GM18505 (cell line): ENCODE results near the gene SMIM22.

ENCODE experiments used
- ATAC-seq: cut with Tn5 transposase; IDR thresholded peaks from one replicate; pipeline ENCODE4 v1.9.1; 2021; ENCODE audit not compliant: unreplicated experiment
- POLR2A ChIP-seq: IDR thresholded peaks from 4 replicates; pipeline ENCODE4 v1.6.1; 2011; ENCODE audit warnings: borderline replicate concordance; ENCODE audit not compliant: insufficient read depth, insufficient read length; ENCODE audit errors: extremely low read depth

SMIM22 gene

DNA sequence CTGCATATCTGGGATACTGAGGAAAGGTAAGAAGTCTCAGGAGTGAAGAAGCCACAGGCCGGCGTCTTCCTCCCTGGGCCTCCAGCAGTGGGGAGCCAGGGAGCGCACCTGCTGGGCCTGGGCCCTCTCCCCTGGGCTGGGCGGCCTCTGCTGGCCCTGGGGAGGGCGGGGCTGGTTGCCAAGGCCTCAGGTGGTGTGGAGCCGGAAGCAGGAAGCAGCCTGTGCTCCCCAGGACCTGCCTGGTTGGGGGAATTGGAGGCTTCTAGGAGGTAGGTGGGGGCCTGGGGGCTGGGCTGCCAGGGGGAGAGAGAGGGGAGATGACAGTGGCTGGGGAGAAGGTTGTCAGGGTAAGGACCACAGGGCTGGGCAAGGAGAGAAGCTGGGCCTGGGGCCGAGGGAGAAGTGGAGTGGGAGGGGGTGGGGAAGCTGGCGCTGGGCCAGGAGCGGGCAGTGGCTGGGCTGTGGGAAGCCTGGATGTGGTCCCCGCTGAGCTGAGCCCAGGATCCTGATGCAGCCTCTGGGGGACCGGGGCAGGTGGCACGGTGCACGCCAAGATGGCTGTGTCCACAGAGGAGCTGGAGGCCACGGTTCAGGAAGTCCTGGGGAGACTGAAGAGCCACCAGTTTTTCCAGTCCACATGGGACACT lies at the start of gene SMIM22:
Gene SMIM22, plus strand, starts transcription at position 189 of the 647 bp plus-strand sequence. Its CDS starts 366 bp downstream, at position 555.
- no peak for TF ChIP-seq POLR2A
- no peak for ATAC-seq

GRCh38 chr16:4746215-4746614 lies 49.0 kb upstream of the SMIM22 start:
- ATAC-seq: no peak
- no peak for TF ChIP-seq POLR2A

- ATAC-seq: no peak
- TF ChIP-seq POLR2A: no peak
These were observed 48.1 kb upstream of the SMIM22 start for GRCh38 chr16:4746991-4747574.

DNA sequence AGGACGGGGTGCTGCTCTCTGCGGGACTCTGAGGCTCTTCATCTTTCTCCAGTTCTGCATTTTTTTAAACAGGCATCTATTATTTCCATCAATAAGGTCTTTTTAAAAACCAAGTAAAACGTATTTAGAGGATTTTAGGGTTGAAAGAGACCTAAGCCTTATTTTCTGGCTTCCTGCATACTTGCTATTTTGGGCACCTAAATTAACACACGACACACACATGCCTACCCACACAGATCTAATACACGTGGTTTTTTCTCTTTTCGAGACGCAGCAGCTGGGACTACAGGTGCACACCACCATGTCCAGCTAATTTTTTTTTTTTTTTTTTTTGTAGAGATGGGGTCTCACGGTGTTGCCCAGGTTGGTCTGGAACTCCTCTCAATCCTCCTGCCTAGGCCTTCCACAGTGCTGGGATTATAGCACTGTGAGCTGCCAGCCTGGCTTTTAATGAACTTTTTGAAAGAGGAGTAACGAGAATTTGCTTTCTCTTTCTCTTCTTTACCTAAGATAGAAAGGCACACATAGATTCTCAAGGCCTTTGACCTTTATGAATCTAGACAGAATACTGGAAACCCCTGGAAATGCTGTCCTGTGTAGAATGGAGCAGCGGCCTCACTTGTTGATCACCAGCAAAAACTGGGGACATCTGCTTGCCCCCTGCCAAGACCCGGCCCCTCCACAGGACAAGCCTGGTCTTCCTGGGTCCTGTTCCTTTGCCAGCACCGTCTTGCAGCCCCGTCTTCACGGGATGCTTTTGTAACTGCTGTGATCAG lies 47.1 kb upstream of the SMIM22 start:
- no peak for ATAC-seq
- TF ChIP-seq POLR2A: no peak

DNA sequence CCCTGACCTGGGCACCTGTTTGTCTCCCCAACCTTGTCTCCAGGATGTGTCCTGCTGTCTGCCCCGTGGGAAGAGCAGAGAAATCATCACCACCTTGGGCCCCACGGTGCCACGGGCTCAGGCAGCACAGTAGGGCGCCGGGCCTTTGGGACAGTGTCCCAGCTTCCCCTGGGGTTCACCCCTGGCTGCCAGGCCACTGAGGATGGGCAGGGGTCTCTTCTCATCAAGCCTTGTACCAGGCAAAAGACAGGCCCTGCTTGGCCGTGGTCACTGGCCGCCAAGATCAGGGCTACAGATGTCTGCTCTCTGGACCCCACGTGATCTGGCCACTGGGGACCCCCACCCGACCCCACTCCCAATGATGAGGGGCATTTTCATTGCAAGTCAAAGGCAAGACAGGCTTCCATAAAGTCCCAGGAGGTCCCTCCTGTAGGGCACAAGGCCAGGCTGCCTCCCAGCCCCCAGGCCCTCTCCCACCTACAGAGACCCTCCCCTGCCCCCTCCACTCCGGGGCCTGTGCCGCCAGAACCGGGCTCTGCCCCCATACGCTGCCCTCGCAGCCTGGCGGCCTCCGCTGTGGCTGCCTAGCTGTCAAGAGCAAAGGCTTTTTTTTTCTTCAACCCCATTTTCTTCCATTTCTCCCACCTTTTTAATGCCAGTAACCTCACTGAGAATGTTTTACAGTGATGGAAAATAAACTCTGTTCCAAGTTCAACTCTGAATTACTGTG lies 46.3 kb upstream of the SMIM22 start:
- ATAC-seq: no peak
- no peak for TF ChIP-seq POLR2A

GRCh38 chr16:4749700-4750257 lies 45.4 kb upstream of the SMIM22 start:
- TF ChIP-seq POLR2A: no peak
- ATAC-seq: peak; percentile 45

DNA sequence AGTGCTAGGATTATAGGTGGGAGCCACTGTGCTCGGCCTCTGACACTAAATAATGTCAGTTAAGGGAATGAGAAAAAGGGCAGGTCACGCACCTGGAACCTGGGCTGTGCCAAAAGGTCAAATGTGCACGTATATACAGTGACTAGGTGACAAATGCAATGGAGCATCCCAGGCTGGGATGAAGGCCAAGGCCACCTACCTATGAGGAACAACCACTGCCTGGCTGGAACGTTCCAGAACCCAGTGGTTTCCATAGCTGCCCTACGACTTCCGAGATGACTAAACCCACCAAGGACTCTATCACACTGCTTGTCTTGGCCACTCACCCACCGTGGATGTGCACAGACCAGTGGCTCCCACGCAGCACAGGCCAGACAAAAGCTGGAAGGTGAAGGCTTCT lies 44.3 kb upstream of the SMIM22 start:
- no peak for TF ChIP-seq POLR2A
- no peak for ATAC-seq

GRCh38 chr16:4752351-4753100 lies 42.6 kb upstream of the SMIM22 start:
- TF ChIP-seq POLR2A: no peak

GRCh38 chr16:4753227-4753626 lies 41.9 kb upstream of the SMIM22 start:
- ATAC-seq: no peak
- no peak for TF ChIP-seq POLR2A

More at GRCh38 chr16:4752351-4753100, 42.6 kb upstream of the SMIM22 start:
- ATAC-seq: no peak

DNA sequence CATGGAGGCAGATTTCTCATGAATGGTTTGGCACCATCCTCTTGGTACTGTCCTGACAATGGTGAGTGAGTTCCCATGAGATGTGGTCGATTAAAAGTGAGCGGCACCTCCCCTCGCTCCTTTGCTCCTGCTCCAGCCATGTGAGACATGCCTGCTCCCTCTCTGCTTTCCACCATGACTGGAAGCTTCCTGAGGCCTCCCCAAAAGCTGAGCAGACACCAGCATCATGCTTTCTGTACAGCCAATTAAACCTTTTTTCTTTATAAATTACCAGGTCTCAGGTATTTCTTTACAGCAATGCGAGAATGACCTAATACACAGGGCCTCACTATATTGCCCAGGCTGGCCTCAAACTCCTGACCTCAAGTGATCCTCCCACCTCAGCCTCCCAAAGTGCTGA lies 40.3 kb upstream of the SMIM22 start:
- ATAC-seq: no peak
- TF ChIP-seq POLR2A: no peak

DNA sequence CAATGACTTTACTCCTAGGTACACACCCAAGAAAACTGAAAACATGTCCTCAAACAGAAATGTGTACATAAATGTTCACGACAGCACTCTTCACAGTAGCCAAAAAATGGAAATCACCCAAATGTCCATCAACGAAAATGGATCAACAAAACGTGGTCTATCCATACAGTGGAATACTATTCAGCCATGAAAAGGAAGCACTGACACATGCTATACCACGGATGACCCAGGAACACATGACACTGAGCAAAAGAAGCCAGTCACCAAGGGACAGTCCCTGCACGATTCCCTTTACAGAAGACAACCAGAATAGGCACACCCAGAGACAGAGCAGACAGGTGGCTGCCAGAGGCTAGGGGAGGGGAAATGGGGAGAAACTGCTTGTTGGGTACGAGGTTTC lies 39.5 kb upstream of the SMIM22 start:
- no peak for TF ChIP-seq POLR2A
- ATAC-seq: no peak

DNA sequence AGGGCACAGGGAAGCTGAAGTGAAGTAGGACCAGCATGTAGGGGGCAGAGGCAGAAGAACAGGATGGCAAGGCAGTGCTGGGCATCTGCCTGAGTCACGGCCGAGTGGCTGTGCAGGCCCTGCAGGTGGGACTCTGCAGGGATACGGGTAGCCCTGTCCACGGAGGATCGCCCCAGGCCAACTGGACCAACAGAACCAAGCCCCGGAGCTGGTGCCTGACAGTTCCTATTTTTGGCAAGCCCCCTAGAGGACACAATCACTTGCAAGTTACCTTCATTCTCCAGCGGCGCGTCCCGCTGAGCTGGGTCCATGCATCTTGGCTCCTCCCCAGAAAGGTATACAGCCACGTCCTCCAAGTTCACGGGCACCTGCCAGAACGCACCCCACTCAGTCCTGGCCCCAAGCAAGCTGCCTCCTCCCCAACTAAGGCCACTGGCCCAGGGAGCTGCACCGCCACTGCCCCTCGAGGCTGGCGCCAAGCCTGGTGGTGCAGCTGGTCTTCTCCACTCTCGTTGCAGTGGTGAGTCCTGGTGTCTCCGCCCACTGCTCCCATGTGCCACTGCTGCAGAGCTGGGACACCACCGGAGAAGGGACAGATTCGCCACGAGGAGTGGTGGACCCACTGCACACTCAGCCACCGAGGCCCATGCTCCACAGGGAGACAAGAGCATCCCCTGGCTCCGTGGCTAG lies 34.8 kb upstream of the SMIM22 start:
- TF ChIP-seq POLR2A: no peak
- ATAC-seq: no peak

DNA sequence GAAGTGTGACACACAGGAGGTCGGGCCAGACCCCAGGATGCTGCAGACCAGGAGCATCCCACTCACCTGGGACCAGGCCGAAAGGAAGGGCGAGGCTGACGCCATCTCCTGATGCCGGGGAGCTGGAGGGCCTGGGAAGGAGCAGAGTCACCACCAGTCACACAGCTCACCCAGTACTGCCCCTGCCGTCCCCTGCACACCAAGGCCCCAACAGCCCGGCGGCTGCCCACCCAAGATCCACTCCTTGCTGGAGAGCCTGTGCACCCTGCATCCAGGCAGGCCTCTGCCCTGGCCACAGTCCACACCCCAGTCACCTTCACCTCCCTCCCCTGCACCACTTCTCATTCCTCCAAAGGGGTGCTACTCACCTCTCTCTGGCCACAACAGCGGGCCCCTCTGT lies 33.0 kb upstream of the SMIM22 start:
- TF ChIP-seq POLR2A: no peak
- ATAC-seq: no peak

DNA sequence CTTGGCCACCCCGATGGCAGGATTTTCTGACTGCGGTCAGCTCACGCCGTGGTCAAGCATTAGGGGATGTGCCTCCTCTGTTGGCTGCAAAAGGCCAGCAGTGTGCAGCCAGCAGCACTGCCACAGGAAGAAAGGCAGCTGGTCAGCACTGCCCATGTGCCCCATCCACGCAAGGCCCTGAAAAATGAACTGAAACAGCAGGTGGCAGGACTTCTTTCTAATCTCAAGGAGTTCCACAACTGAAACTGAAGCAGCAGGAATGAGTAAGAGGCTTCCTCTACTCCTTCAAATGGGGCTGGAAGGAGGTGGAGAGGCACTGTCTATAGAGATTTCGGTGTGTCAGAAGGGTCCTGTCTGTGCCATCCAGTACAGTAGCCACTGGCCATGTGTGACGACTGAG lies 31.4 kb upstream of the SMIM22 start:
- no peak for TF ChIP-seq POLR2A
- no peak for ATAC-seq
